SJCRH30 (cell line): ENCODE measurements around the gene TRAF3IP3. TPM values are rescaled to one million over a fixed set of nuclear protein-coding genes. Genes with fewer than 3 reads are reported as not detected.

Experiments used
- DNase-seq, 2 experiments: peaks; one replicate each; pipeline ENCODE4 v3.0.0-alpha.2; 2015 to 2020
- H3K27ac ChIP-seq: fragments of 250-450 bp; sonication (Bioruptor Pico); 2 replicates; pipeline ENCODE4 v1.5.1; 2020; ENCODE audit warnings: mild to moderate bottlenecking, moderate library complexity
- H3K27me3 ChIP-seq: fragments of 250-450 bp; sonication (Bioruptor Pico); 2 replicates; pipeline ENCODE4 v1.5.1; 2020; ENCODE audit warnings: mild to moderate bottlenecking, moderate library complexity
- H3K36me3 ChIP-seq: fragments of 250-450 bp; sonication (Bioruptor Pico); 2 replicates; pipeline ENCODE4 v1.5.1; 2020; ENCODE audit warnings: mild to moderate bottlenecking, moderate library complexity
- H3K4me1 ChIP-seq: fragments of 250-450 bp; sonication (Bioruptor Pico); 2 replicates; pipeline ENCODE4 v1.5.1; 2020; ENCODE audit warnings: mild to moderate bottlenecking, moderate library complexity
- H3K4me3 ChIP-seq: fragments of 250-450 bp; sonication (Bioruptor Pico); 2 replicates; pipeline ENCODE4 v1.5.1; 2020; ENCODE audit warnings: mild to moderate bottlenecking, moderate library complexity
- H3K9me3 ChIP-seq: fragments of 250-450 bp; sonication (Bioruptor Pico); replicated peaks from 2 replicates; pipeline ENCODE4 v1.5.1; 2020; ENCODE audit warnings: mild to moderate bottlenecking, moderate library complexity
- total RNA-seq: library from RNA; depleted of rRNA; stranded (reverse); fragments of >200 nt; shearing (Covaris generic); gene quantifications from 2 replicates; pipeline ENCODE4 v1.2.3, GENCODE V29; 2014; rRNA removed

TRAF3IP3 gene
- 0.06 TPM in 1 of 2 replicates, not detected in the other for total RNA-seq

- Histone ChIP-seq H3K4me1 (no peaks in the 10 kb centered on the region), H3K27ac (no peak within 1 kb of the TSS), H3K9me3 (no peaks in the 10 kb centered on the region), H3K36me3 (no peaks in the 10 kb centered on the region), H3K27me3 (peaks cover 3% of the 10 kb centered on the region; the same call in 1 of the 2 replicates), H3K4me3 (no peak within 1 kb of the TSS)
- no peak for DNase-seq
These were observed at the start of gene TRAF3IP3 for GRCh38 chr1:209755926-209756614. TSS of gene TRAF3IP3 (plus strand) at chr1:209756053. CDS start at chr1:209760040, 3,987 bp downstream.

GRCh38 chr1:209706622-209707021, 49.2 kb upstream of the TRAF3IP3 start:
- Histone ChIP-seq H3K4me1 (no peaks in the 10 kb centered on the region), H3K36me3 (no peaks in the 10 kb centered on the region), H3K27me3 (peaks cover 9% of the 10 kb centered on the region), H3K27ac (no peak overlapping the region), H3K9me3 (no peaks in the 10 kb centered on the region), H3K4me3 (no peak overlapping the region)
- no peak for DNase-seq

- H3K9me3 ChIP-seq: no peaks in the 10 kb centered on the region
- H3K36me3 ChIP-seq: no peaks in the 10 kb centered on the region
- no peak for DNase-seq
- no peak overlapping the region for H3K27ac ChIP-seq
- H3K27me3 ChIP-seq: peaks cover 9% of the 10 kb centered on the region
- H3K4me1 ChIP-seq: no peaks in the 10 kb centered on the region
- H3K4me3 ChIP-seq: no peak overlapping the region
These were observed 48.5 kb upstream of the TRAF3IP3 start for GRCh38 chr1:209707308-209707707.

- H3K27me3 ChIP-seq: peaks cover 5% of the 10 kb centered on the region
- H3K36me3 ChIP-seq: no peaks in the 10 kb centered on the region
- H3K27ac ChIP-seq: no peak overlapping the region
- no peaks in the 10 kb centered on the region for H3K9me3 ChIP-seq
- no peak overlapping the region for H3K4me3 ChIP-seq
- DNase-seq: no peak
- no peaks in the 10 kb centered on the region for H3K4me1 ChIP-seq
These were observed 47.6 kb upstream of the TRAF3IP3 start for GRCh38 chr1:209708297-209708696.

GRCh38 chr1:209710093-209710492, 45.8 kb upstream of the TRAF3IP3 start:
- DNase-seq: no peak
- H3K27ac ChIP-seq: no peak overlapping the region
- no peak overlapping the region for H3K4me3 ChIP-seq
- no peaks in the 10 kb centered on the region for H3K9me3 ChIP-seq
- no peaks in the 10 kb centered on the region for H3K4me1 ChIP-seq
- no peaks in the 10 kb centered on the region for H3K36me3 ChIP-seq
- H3K27me3 ChIP-seq: no peaks in the 10 kb centered on the region; the same call in none of the 2 replicates

GRCh38 chr1:209710847-209711246, 45.0 kb upstream of the TRAF3IP3 start:
- H3K36me3 ChIP-seq: no peaks in the 10 kb centered on the region
- no peak overlapping the region for H3K4me3 ChIP-seq
- peaks cover 3% of the 10 kb centered on the region for H3K27me3 ChIP-seq
- no peaks in the 10 kb centered on the region for H3K4me1 ChIP-seq
- no peak for DNase-seq
- H3K27ac ChIP-seq: no peak overlapping the region
- H3K9me3 ChIP-seq: no peaks in the 10 kb centered on the region

- H3K4me1 ChIP-seq: no peaks in the 10 kb centered on the region
- H3K36me3 ChIP-seq: no peaks in the 10 kb centered on the region
- peaks cover 3% of the 10 kb centered on the region for H3K27me3 ChIP-seq
- H3K4me3 ChIP-seq: no peak overlapping the region
- no peak for DNase-seq
- no peak overlapping the region for H3K27ac ChIP-seq
- H3K9me3 ChIP-seq: no peaks in the 10 kb centered on the region
These were observed 41.5 kb upstream of the TRAF3IP3 start for GRCh38 chr1:209714338-209714737.

- no peak overlapping the region for H3K4me3 ChIP-seq
These were observed 40.5 kb upstream of the TRAF3IP3 start for GRCh38 chr1:209715314-209715713.

GRCh38 chr1:209717818-209718217, 38.0 kb upstream of the TRAF3IP3 start:
- DNase-seq: no peak
- Histone ChIP-seq H3K27me3 (peaks cover 3% of the 10 kb centered on the region; the same call in 1 of the 2 replicates), H3K27ac (no peak overlapping the region), H3K36me3 (no peaks in the 10 kb centered on the region), H3K9me3 (no peaks in the 10 kb centered on the region), H3K4me1 (no peaks in the 10 kb centered on the region), H3K4me3 (no peak overlapping the region)

More at GRCh38 chr1:209715314-209715713, 40.5 kb upstream of the TRAF3IP3 start:
- H3K27me3 ChIP-seq: peaks cover 3% of the 10 kb centered on the region
- no peaks in the 10 kb centered on the region for H3K9me3 ChIP-seq
- no peak for DNase-seq
- H3K36me3 ChIP-seq: no peaks in the 10 kb centered on the region
- H3K4me1 ChIP-seq: no peaks in the 10 kb centered on the region
- H3K27ac ChIP-seq: no peak overlapping the region

GRCh38 chr1:209720326-209720725, 35.5 kb upstream of the TRAF3IP3 start:
- Histone ChIP-seq H3K4me1 (no peaks in the 10 kb centered on the region), H3K9me3 (no peaks in the 10 kb centered on the region), H3K27me3 (0 out of 2 replicates have a peak, but pooled peaks cover 3% of the 10 kb centered on the region), H3K4me3 (no peak overlapping the region), H3K36me3 (no peaks in the 10 kb centered on the region), H3K27ac (no peak overlapping the region)
- no peak for DNase-seq

GRCh38 chr1:209720826-209721225, 35.0 kb upstream of the TRAF3IP3 start:
- Histone ChIP-seq H3K9me3 (no peaks in the 10 kb centered on the region), H3K4me1 (no peaks in the 10 kb centered on the region), H3K4me3 (no peak overlapping the region), H3K36me3 (no peaks in the 10 kb centered on the region), H3K27ac (no peak overlapping the region), H3K27me3 (0 out of 2 replicates have a peak, but pooled peaks cover under 1% of the 10 kb centered on the region)
- DNase-seq: no peak

GRCh38 chr1:209721323-209721722, 34.5 kb upstream of the TRAF3IP3 start:
- no peaks in the 10 kb centered on the region for H3K9me3 ChIP-seq
- no peaks in the 10 kb centered on the region for H3K27me3 ChIP-seq
- H3K36me3 ChIP-seq: no peaks in the 10 kb centered on the region
- no peak overlapping the region for H3K27ac ChIP-seq
- no peaks in the 10 kb centered on the region for H3K4me1 ChIP-seq
- DNase-seq: no peak
- no peak overlapping the region for H3K4me3 ChIP-seq

GRCh38 chr1:209723265-209723664, 32.6 kb upstream of the TRAF3IP3 start:
- Histone ChIP-seq H3K27me3 (no peaks in the 10 kb centered on the region), H3K4me1 (no peaks in the 10 kb centered on the region), H3K36me3 (no peaks in the 10 kb centered on the region), H3K4me3 (no peak overlapping the region), H3K27ac (no peak overlapping the region), H3K9me3 (no peaks in the 10 kb centered on the region)
- no peak for DNase-seq

GRCh38 chr1:209723756-209724693, 31.8 kb upstream of the TRAF3IP3 start:
- no peak for DNase-seq
- Histone ChIP-seq H3K9me3 (no peaks in the 10 kb centered on the region), H3K27ac (no peak overlapping the region), H3K4me1 (no peaks in the 10 kb centered on the region), H3K4me3 (no peak overlapping the region), H3K27me3 (no peaks in the 10 kb centered on the region), H3K36me3 (no peaks in the 10 kb centered on the region)

- Histone ChIP-seq H3K4me3 (no peak overlapping the region), H3K27ac (no peak overlapping the region), H3K36me3 (no peaks in the 10 kb centered on the region), H3K4me1 (no peaks in the 10 kb centered on the region), H3K9me3 (no peaks in the 10 kb centered on the region), H3K27me3 (no peaks in the 10 kb centered on the region)
- DNase-seq: no peak
These were observed 28.6 kb upstream of the TRAF3IP3 start for GRCh38 chr1:209727286-209727685.
